ENCODE results near the gene PRDM16. TPM values are rescaled to one million over a fixed set of nuclear protein-coding genes. Genes with fewer than 3 reads are reported as not detected.

PRDM16 gene
- polyA plus RNA-seq, 1 donor from 2014 or later: 0.21 TPM

DNA sequence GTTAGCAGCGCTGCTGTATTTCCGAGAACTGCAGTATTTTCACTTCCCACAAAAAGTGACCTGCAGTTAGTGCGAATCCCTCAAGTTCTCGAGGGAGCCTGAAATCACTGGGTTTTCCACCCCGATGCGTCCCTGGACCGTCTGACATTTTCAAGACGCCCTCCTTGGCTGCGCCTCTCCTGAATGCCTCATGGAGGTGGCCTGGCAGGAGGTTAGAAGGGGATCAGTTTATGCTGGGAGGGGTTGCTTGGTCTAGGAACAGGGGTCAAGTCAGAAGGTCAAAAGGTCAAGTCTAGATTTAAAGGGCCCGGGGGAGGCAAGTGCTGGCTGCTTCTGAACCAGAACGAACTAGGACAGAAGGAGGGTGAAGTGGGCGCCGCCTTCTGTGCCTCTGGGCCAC is 176.8 kb downstream of the PRDM16 start:
- no peak overlapping the region for H3K27ac ChIP-seq (ENCODE audit: low read length)
- no peak overlapping the region for H2AFZ ChIP-seq (ENCODE audit: low read depth, low read length)
- H3K4me3 ChIP-seq (ENCODE audit: low read length): no peak overlapping the region
- H3K9ac ChIP-seq (ENCODE audit: low read length): no peak overlapping the region
- no peaks in the 10 kb centered on the region for H3K27me3 ChIP-seq (ENCODE audit: insufficient read depth, low read depth, low read length)
- H3K9me3 ChIP-seq (ENCODE audit: low read length): no peaks in the 10 kb centered on the region
- H4K20me1 ChIP-seq (ENCODE audit: insufficient read depth): no peaks in the 10 kb centered on the region
- TF ChIP-seq SMC3 (conservative IDR thresholded peaks at IDR 0.05; ENCODE audit: poor library complexity) (no peak), TAF1 (IDR thresholded peaks at IDR 0.05; ENCODE audit: low read depth) (no peak), CTCF (IDR thresholded peaks at IDR 0.05; ENCODE audit: poor library complexity, severe bottlenecking) (no peak), REST (IDR thresholded peaks at IDR 0.05; ENCODE audit: borderline replicate concordance) (no peak), RAD21 (conservative IDR thresholded peaks at IDR 0.05) (no peak), MXI1 (conservative IDR thresholded peaks at IDR 0.05; ENCODE audit: poor library complexity, severe bottlenecking) (no peak), EP300 (conservative IDR thresholded peaks at IDR 0.05; ENCODE audit: poor library complexity, severe bottlenecking) (no peak), POLR2AphosphoS5 (IDR thresholded peaks at IDR 0.05) (no peak), EZH2 (IDR thresholded peaks at IDR 0.05; ENCODE audit: borderline replicate concordance, insufficient read depth, low read length, poor library complexity, severe bottlenecking) (no peak)
- no peaks in the 10 kb centered on the region for H3K36me3 ChIP-seq (ENCODE audit: insufficient read depth, low read length)
- no peaks in the 10 kb centered on the region for H3K9me2 ChIP-seq (ENCODE audit: insufficient read depth, low read length)
- no peaks in the 10 kb centered on the region for H3K79me2 ChIP-seq (replicated peaks; ENCODE audit: insufficient read depth, low read length)
- H3K4me2 ChIP-seq (ENCODE audit: low read length): no peak overlapping the region
- H3F3A ChIP-seq (ENCODE audit: insufficient read depth, low read length, poor library complexity, severe bottlenecking): peaks cover 6% of the 10 kb centered on the region

- H3F3A ChIP-seq (ENCODE audit: insufficient read depth, low read length, poor library complexity, severe bottlenecking): peaks cover 6% of the 10 kb centered on the region
- H4K20me1 ChIP-seq (ENCODE audit: insufficient read depth): no peaks in the 10 kb centered on the region
- no peak overlapping the region for H3K27ac ChIP-seq (ENCODE audit: low read length)
- no peaks in the 10 kb centered on the region for H3K27me3 ChIP-seq (ENCODE audit: insufficient read depth, low read depth, low read length)
- no peaks in the 10 kb centered on the region for H3K9me3 ChIP-seq (ENCODE audit: low read length)
- no peak overlapping the region for H3K4me2 ChIP-seq (ENCODE audit: low read length)
- H3K4me3 ChIP-seq (ENCODE audit: low read length): no peak overlapping the region
- H3K9ac ChIP-seq (ENCODE audit: low read length): no peak overlapping the region
- no peaks in the 10 kb centered on the region for H3K79me2 ChIP-seq (replicated peaks; ENCODE audit: insufficient read depth, low read length)
- no peaks in the 10 kb centered on the region for H3K36me3 ChIP-seq (ENCODE audit: insufficient read depth, low read length)
- TF ChIP-seq EP300 (conservative IDR thresholded peaks at IDR 0.05; ENCODE audit: poor library complexity, severe bottlenecking) (no peak), RAD21 (conservative IDR thresholded peaks at IDR 0.05) (no peak), EZH2 (IDR thresholded peaks at IDR 0.05; ENCODE audit: borderline replicate concordance, insufficient read depth, low read length, poor library complexity, severe bottlenecking) (no peak), POLR2AphosphoS5 (IDR thresholded peaks at IDR 0.05) (no peak), SMC3 (conservative IDR thresholded peaks at IDR 0.05; ENCODE audit: poor library complexity) (no peak), MXI1 (conservative IDR thresholded peaks at IDR 0.05; ENCODE audit: poor library complexity, severe bottlenecking) (no peak), TAF1 (IDR thresholded peaks at IDR 0.05; ENCODE audit: low read depth) (no peak), CTCF (IDR thresholded peaks at IDR 0.05; ENCODE audit: poor library complexity, severe bottlenecking) (no peak), REST (IDR thresholded peaks at IDR 0.05; ENCODE audit: borderline replicate concordance) (no peak)
- H2AFZ ChIP-seq (ENCODE audit: low read depth, low read length): no peak overlapping the region
- H3K9me2 ChIP-seq (ENCODE audit: insufficient read depth, low read length): no peaks in the 10 kb centered on the region
Observed at GRCh38 chr1:3246251-3246650, 177.2 kb downstream of the PRDM16 start.

Measured in neural cell (in vitro differentiated cells).